Neural progenitor cell (in vitro differentiated cells): ENCODE measurements around the gene LYZL4. TPM values are rescaled to one million over a fixed set of nuclear protein-coding genes. Genes with fewer than 3 reads are reported as not detected.

Experiments
- DNase-seq: peaks from one replicate; pipeline ENCODE4 v3.0.0-alpha.2; 2016; ENCODE audit warnings: low spot score
- H2AFZ ChIP-seq: fragments of 200-600 bp; sonication (generic); replicated peaks from 2 replicates; pipeline ENCODE4 v1.6.1; 2016; ENCODE audit warnings: antibody characterized with exemption
- H3F3A ChIP-seq: fragments of 200-600 bp; sonication (generic); 2 replicates; pipeline ENCODE4 v1.6.1; 2016; ENCODE audit warnings: antibody characterized with exemption, low read depth
- H3K27ac ChIP-seq: fragments of 200-600 bp; sonication (generic); 2 replicates; pipeline ENCODE4 v1.5.1; 2016; ENCODE audit warnings: mild to moderate bottlenecking
- H3K27me3 ChIP-seq: fragments of 200-600 bp; sonication (generic); 2 replicates; pipeline ENCODE4 v1.6.1; 2016; ENCODE audit warnings: mild to moderate bottlenecking, moderate library complexity
- H3K36me3 ChIP-seq: fragments of 200-600 bp; sonication (generic); 2 replicates; pipeline ENCODE4 v1.5.1; 2016
- H3K4me1 ChIP-seq: fragments of 200-600 bp; sonication (generic); 2 replicates; pipeline ENCODE4 v1.6.1; 2016; ENCODE audit warnings: mixed run types
- H3K4me2 ChIP-seq: fragments of 200-600 bp; sonication (generic); 2 replicates; pipeline ENCODE4 v1.6.1; 2016
- H3K4me3 ChIP-seq: fragments of 200-600 bp; sonication (generic); 2 replicates; pipeline ENCODE4 v1.5.1; 2016
- H3K79me2 ChIP-seq: fragments of 200-600 bp; sonication (generic); 2 replicates; pipeline ENCODE4 v1.6.1; 2016; ENCODE audit warnings: low read depth
- H3K9ac ChIP-seq: fragments of 200-600 bp; sonication (generic); 2 replicates; pipeline ENCODE4 v1.6.1; 2016
- H3K9me3 ChIP-seq: fragments of 200-600 bp; sonication (generic); 2 replicates; pipeline ENCODE4 v1.5.1; 2016; ENCODE audit warnings: low read depth
- H4K20me1 ChIP-seq: fragments of 200-600 bp; sonication (generic); 2 replicates; pipeline ENCODE4 v1.6.1; 2016; ENCODE audit warnings: low read depth
- H3K27ac Mint-ChIP-seq: 3 replicates; pipeline ENCODE4 v1.8.0; 2021; ENCODE audit warnings: mixed read lengths
- H3K27me3 Mint-ChIP-seq: 2 replicates; pipeline ENCODE4 v1.8.0; 2022; ENCODE audit warnings: low read depth, mild to moderate bottlenecking, inconsistent platforms, moderate library complexity, mixed read lengths; ENCODE audit not compliant: insufficient read depth
- H3K36me3 Mint-ChIP-seq: 3 replicates; pipeline ENCODE4 v1.8.0; 2021; ENCODE audit warnings: mixed read lengths
- H3K4me1 Mint-ChIP-seq: 3 replicates; pipeline ENCODE4 v1.8.0; 2021; ENCODE audit warnings: mixed read lengths
- H3K4me3 Mint-ChIP-seq: 3 replicates; pipeline ENCODE4 v1.8.0; 2021; ENCODE audit warnings: mild to moderate bottlenecking, moderate library complexity, mixed read lengths
- H3K9me3 Mint-ChIP-seq: 3 replicates; pipeline ENCODE4 v1.8.0; 2020; ENCODE audit warnings: mixed read lengths
- EZH2 ChIP-seq: fragments of 200-600 bp; sonication (generic); IDR thresholded peaks from 2 replicates; pipeline ENCODE4 v1.6.1; 2017; ENCODE audit warnings: antibody characterized with exemption, mild to moderate bottlenecking, moderate library complexity
- EZH2phosphoT487 ChIP-seq: fragments of 200-600 bp; sonication (generic); IDR thresholded peaks from 2 replicates; pipeline ENCODE4 v1.6.1; 2017; ENCODE audit warnings: antibody characterized with exemption
- total RNA-seq: library from RNA; depleted of rRNA; stranded (reverse); fragments of >200 nt; gene quantifications from 2 replicates; pipeline ENCODE4 v1.2.3, GENCODE V29; 2015; ENCODE audit warnings: low replicate concordance
- TF ChIP-seq, protein P1 (sequence below): fragments of 200-600 bp; sonication (generic); IDR thresholded peaks from 2 replicates; pipeline ENCODE4 v1.5.1; 2017; ENCODE audit warnings: antibody characterized with exemption, mild to moderate bottlenecking

The LYZL4 gene
- total RNA-seq, 1 donor from 2014 or later = not detected

DNA sequence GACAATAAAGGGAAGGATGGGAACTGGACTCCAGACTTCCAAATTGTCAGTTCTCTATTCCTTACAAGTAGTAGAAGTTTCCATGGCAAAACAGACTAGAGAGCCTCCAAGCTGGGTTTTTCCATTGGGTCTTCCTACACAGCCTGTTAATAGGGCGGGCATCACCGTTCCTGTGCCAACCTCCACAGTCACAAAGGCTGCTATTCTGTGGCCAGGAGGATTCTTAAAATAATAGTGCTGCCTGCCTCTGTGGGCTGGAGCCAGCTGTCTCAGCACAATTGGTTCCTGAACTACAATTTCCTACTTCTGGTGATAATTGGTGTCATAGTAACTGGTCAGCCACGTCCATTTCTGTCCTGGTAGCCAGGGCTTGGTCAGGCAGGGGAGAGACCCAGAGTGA, 38.6 kb downstream of the LYZL4 start:
- Histone ChIP-seq H3K4me3 (no peak overlapping the region), H3K27me3 (no peaks in the 10 kb centered on the region), H3F3A (peaks cover 2% of the 10 kb centered on the region), H3K79me2 (no peaks in the 10 kb centered on the region), H3K9ac (no peak overlapping the region), H4K20me1 (no peaks in the 10 kb centered on the region), H3K27ac (no peak overlapping the region), H3K9me3 (no peaks in the 10 kb centered on the region), H3K36me3 (no peaks in the 10 kb centered on the region), H3K4me2 (no peak overlapping the region), H2AFZ (no peak overlapping the region), H3K4me1 (peaks cover 21% of the 10 kb centered on the region)
- H3K27ac Mint-ChIP-seq = no peak overlapping the region
- H3K4me1 Mint-ChIP-seq = peaks cover 32% of the 10 kb centered on the region
- no peak overlapping the region for H3K4me3 Mint-ChIP-seq
- H3K27me3 Mint-ChIP-seq = peaks cover 12% of the 10 kb centered on the region
- H3K9me3 Mint-ChIP-seq = peaks cover 5% of the 10 kb centered on the region
- no peak for DNase-seq
- H3K36me3 Mint-ChIP-seq = no peaks in the 10 kb centered on the region
- TF ChIP-seq EZH2phosphoT487 (no peak), EZH2 (no peak)
- TF ChIP-seq, protein P1, sequence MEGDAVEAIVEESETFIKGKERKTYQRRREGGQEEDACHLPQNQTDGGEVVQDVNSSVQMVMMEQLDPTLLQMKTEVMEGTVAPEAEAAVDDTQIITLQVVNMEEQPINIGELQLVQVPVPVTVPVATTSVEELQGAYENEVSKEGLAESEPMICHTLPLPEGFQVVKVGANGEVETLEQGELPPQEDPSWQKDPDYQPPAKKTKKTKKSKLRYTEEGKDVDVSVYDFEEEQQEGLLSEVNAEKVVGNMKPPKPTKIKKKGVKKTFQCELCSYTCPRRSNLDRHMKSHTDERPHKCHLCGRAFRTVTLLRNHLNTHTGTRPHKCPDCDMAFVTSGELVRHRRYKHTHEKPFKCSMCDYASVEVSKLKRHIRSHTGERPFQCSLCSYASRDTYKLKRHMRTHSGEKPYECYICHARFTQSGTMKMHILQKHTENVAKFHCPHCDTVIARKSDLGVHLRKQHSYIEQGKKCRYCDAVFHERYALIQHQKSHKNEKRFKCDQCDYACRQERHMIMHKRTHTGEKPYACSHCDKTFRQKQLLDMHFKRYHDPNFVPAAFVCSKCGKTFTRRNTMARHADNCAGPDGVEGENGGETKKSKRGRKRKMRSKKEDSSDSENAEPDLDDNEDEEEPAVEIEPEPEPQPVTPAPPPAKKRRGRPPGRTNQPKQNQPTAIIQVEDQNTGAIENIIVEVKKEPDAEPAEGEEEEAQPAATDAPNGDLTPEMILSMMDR = no peak

DNA sequence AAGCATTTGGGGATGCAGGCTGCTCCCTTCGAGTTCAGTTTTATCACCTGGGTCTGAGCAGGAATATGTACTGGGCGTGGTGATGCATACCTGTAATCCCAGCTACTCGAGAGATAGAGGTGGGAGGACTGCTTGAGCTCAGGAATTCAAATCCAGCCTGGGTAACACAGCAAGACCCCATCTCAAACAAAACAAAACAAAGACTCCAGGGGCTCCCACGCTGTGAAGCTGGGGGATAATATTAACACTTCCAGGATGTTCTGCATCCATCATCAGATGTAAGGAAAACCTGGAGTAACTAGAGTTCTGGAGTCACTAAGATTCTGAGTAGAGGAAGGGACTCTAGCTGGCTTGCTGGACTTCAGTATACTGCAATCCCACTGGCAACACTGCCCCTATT, 40.6 kb downstream of the LYZL4 start:
- no peak overlapping the region for H3K4me3 Mint-ChIP-seq
- Histone ChIP-seq H3F3A (peaks cover 2% of the 10 kb centered on the region), H3K4me2 (no peak overlapping the region), H3K36me3 (no peaks in the 10 kb centered on the region), H2AFZ (no peak overlapping the region), H3K79me2 (no peaks in the 10 kb centered on the region), H3K4me1 (peaks cover 26% of the 10 kb centered on the region), H3K9me3 (no peaks in the 10 kb centered on the region), H4K20me1 (no peaks in the 10 kb centered on the region), H3K27me3 (no peaks in the 10 kb centered on the region), H3K4me3 (no peak overlapping the region), H3K9ac (no peak overlapping the region), H3K27ac (no peak overlapping the region)
- peaks cover 12% of the 10 kb centered on the region for H3K27me3 Mint-ChIP-seq
- H3K9me3 Mint-ChIP-seq = peaks cover 9% of the 10 kb centered on the region
- peak overlapping the region; percentile 99 for H3K27ac Mint-ChIP-seq
- no peaks in the 10 kb centered on the region for H3K36me3 Mint-ChIP-seq
- TF ChIP-seq EZH2phosphoT487 (no peak), EZH2 (no peak)
- TF ChIP-seq, protein P1 = no peak
- H3K4me1 Mint-ChIP-seq = peaks cover 35% of the 10 kb centered on the region
- DNase-seq = no peak

DNA sequence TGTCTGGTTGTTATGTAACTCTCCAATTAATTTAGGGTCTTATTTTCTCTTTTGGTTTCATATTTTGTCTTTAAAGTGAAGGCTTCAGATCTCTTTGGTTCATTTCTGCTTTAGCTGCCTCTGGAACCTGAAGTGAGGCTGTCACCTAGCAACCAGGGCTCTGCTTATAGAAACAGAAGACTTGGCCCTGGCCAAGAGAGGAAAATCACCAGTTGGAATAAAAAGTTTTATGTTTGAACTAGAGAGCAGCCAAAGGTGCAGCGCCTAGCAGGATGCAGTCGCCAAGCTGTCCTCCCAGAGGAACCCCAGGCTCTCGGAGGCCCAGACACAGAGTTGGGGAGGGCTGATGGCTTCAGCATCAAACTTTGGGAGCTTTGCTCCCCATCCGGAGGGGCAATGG, 41.1 kb downstream of the LYZL4 start:
- no peaks in the 10 kb centered on the region for H3K79me2 ChIP-seq
- H3K4me2 ChIP-seq = peak overlapping the region; percentile 11
- peak overlapping the region; percentile 99 for H3K27ac Mint-ChIP-seq
- H3K36me3 Mint-ChIP-seq = no peaks in the 10 kb centered on the region
- H3K4me1 Mint-ChIP-seq = peaks cover 35% of the 10 kb centered on the region
- no peak overlapping the region for H2AFZ ChIP-seq
- no peaks in the 10 kb centered on the region for H3K9me3 ChIP-seq
- H3K27me3 ChIP-seq = no peaks in the 10 kb centered on the region
- TF ChIP-seq, protein P1 = no peak
- no peak for TF ChIP-seq EZH2phosphoT487
- no peak for TF ChIP-seq EZH2
- peak; percentile 33 for DNase-seq
- H3F3A ChIP-seq = peaks cover 2% of the 10 kb centered on the region
- H3K27me3 Mint-ChIP-seq = peaks cover 9% of the 10 kb centered on the region
- no peaks in the 10 kb centered on the region for H4K20me1 ChIP-seq
- H3K27ac ChIP-seq = no peak overlapping the region
- H3K4me1 ChIP-seq = peaks cover 26% of the 10 kb centered on the region
- peak overlapping the region; percentile 52 for H3K4me3 Mint-ChIP-seq
- no peaks in the 10 kb centered on the region for H3K36me3 ChIP-seq
- H3K9me3 Mint-ChIP-seq = peaks cover 9% of the 10 kb centered on the region
- H3K4me3 ChIP-seq = no peak overlapping the region
- H3K9ac ChIP-seq = no peak overlapping the region
